ENCODE results near the gene ITGA1. TPM values are rescaled to one million over a fixed set of nuclear protein-coding genes. Genes with fewer than 3 reads are reported as not detected.

ITGA1 gene
- total and polyA plus RNA-seq, 2 of the 8 experiments (the other 6 are each of a cell fraction or from before 2014, with no cell fraction given) = 2.3 to 9.0 TPM

- TF ChIP-seq CHD7 (IDR thresholded peaks at IDR 0.05; ENCODE audit: insufficient replicate concordance, low read length) = no peak
- no peak for TF ChIP-seq SP2 (IDR thresholded peaks at IDR 0.05; ENCODE audit: low read length)
- no peak for TF ChIP-seq ATF3 (IDR thresholded peaks at IDR 0.05; ENCODE audit: insufficient read depth, low read depth, low read length)
- TF ChIP-seq NRF1 (IDR thresholded peaks at IDR 0.05; ENCODE audit: low read depth, low read length) = no peak
- TF ChIP-seq FOSL1 (IDR thresholded peaks at IDR 0.05; ENCODE audit: insufficient read depth, low read depth, low read length) = no peak
- TF ChIP-seq KDM1A (IDR thresholded peaks at IDR 0.05; ENCODE audit: borderline replicate concordance, low read length) = no peak
- no peak for TF ChIP-seq RFX5 (IDR thresholded peaks at IDR 0.05; ENCODE audit: borderline replicate concordance, low read depth, low read length)
- no peak for TF ChIP-seq GABPA (IDR thresholded peaks at IDR 0.05; ENCODE audit: borderline replicate concordance, insufficient read depth, low read length)
- TF ChIP-seq SIX5 (IDR thresholded peaks at IDR 0.05; ENCODE audit: low read depth, low read length) = no peak
These were observed 33.7 kb upstream of the ITGA1 start (continued) for GRCh38 chr5:52754051-52754450.
